ENCODE results near the gene NDFIP2. TPM values are rescaled to one million over a fixed set of nuclear protein-coding genes. Genes with fewer than 3 reads are reported as not detected.

Gene NDFIP2
- total and polyA plus RNA-seq, 5 donors from 2014 or later, result 2.9 to 5.4 (median 4.7) TPM

- no peak overlapping the region for H3K27ac ChIP-seq (ENCODE audit: insufficient read depth, low read length, poor library complexity, severe bottlenecking)
- ATAC-seq (ENCODE audit: low read depth in 2 of 2) (no peak), DNase-seq (no peak)
- no peaks in the 10 kb centered on the region for H3K27me3 ChIP-seq (ENCODE audit: control insufficient read depth, insufficient read depth, low read length)
- no peaks in the 10 kb centered on the region for H3K9me3 ChIP-seq (ENCODE audit: control insufficient read depth in 2 of 2, low read length in 2 of 2)
- H3K4me3 ChIP-seq (ENCODE audit: low read depth, low read length), result no peak overlapping the region
- Mint-ChIP-seq H3K27me3 (no peaks in the 10 kb centered on the region), H3K4me1 (peaks cover 2 to 19% (median 11%) of the 10 kb centered on the region in 4 donors), H3K36me3 (no peaks in the 10 kb centered on the region), H3K27ac (no peak overlapping the region), H3K4me3 (no peak overlapping the region), H3K9me3 (peaks cover 0 to 2% (median 0%) of the 10 kb centered on the region in 7 donors)
- no peaks in the 10 kb centered on the region for H3K4me1 ChIP-seq (ENCODE audit: control insufficient read depth, insufficient read depth, low read length, poor library complexity, severe bottlenecking)
- no peaks in the 10 kb centered on the region for H3K36me3 ChIP-seq (ENCODE audit: control insufficient read depth, insufficient read depth, low read length)
Observed at GRCh38 chr13:79459906-79460305, 21.0 kb upstream of the NDFIP2 start.

GRCh38 chr13:79462895-79463294 lies 18.1 kb upstream of the NDFIP2 start:
- no peaks in the 10 kb centered on the region for H3K36me3 Mint-ChIP-seq
- no peak overlapping the region for H3K27ac Mint-ChIP-seq
- Histone ChIP-seq H3K36me3 (ENCODE audit: control insufficient read depth, insufficient read depth, low read length) (no peaks in the 10 kb centered on the region), H3K9me3 (ENCODE audit: control insufficient read depth in 2 of 2, low read length in 2 of 2) (no peaks in the 10 kb centered on the region), H3K4me3 (ENCODE audit: low read depth, low read length) (no peak overlapping the region), H3K27me3 (ENCODE audit: control insufficient read depth, insufficient read depth, low read length) (no peaks in the 10 kb centered on the region), H3K4me1 (ENCODE audit: control insufficient read depth, insufficient read depth, low read length, poor library complexity, severe bottlenecking) (no peaks in the 10 kb centered on the region), H3K27ac (ENCODE audit: insufficient read depth, low read length, poor library complexity, severe bottlenecking) (no peak overlapping the region)
- H3K4me1 Mint-ChIP-seq, result peaks cover 0 to 8% (median 3%) of the 10 kb centered on the region in 4 donors
- H3K27me3 Mint-ChIP-seq, result no peaks in the 10 kb centered on the region
- H3K9me3 Mint-ChIP-seq, result peaks cover 0 to 2% (median 0%) of the 10 kb centered on the region in 7 donors
- DNase-seq (no peak), ATAC-seq (ENCODE audit: low read depth in 2 of 2) (no peak)
- H3K4me3 Mint-ChIP-seq, result no peak overlapping the region

GRCh38 chr13:79463604-79464003 lies 17.4 kb upstream of the NDFIP2 start:
- Histone ChIP-seq H3K4me1 (ENCODE audit: control insufficient read depth, insufficient read depth, low read length, poor library complexity, severe bottlenecking) (no peaks in the 10 kb centered on the region), H3K27ac (ENCODE audit: insufficient read depth, low read length, poor library complexity, severe bottlenecking) (no peak overlapping the region), H3K9me3 (ENCODE audit: control insufficient read depth in 2 of 2, low read length in 2 of 2) (no peaks in the 10 kb centered on the region), H3K27me3 (ENCODE audit: control insufficient read depth, insufficient read depth, low read length) (no peaks in the 10 kb centered on the region), H3K4me3 (ENCODE audit: low read depth, low read length) (no peak overlapping the region), H3K36me3 (ENCODE audit: control insufficient read depth, insufficient read depth, low read length) (no peaks in the 10 kb centered on the region)
- ATAC-seq (ENCODE audit: low read depth in 2 of 2) (no peak), DNase-seq (no peak)
- Mint-ChIP-seq H3K36me3 (no peaks in the 10 kb centered on the region), H3K27ac (no peak overlapping the region), H3K4me3 (no peak overlapping the region), H3K9me3 (peaks cover 0 to 2% (median 0%) of the 10 kb centered on the region in 7 donors), H3K4me1 (peaks cover 0 to 3% (median under 1%) of the 10 kb centered on the region in 4 donors), H3K27me3 (no peaks in the 10 kb centered on the region)

GRCh38 chr13:79466872-79467271 lies 14.1 kb upstream of the NDFIP2 start:
- no peaks in the 10 kb centered on the region for H3K36me3 Mint-ChIP-seq
- no peaks in the 10 kb centered on the region for H3K27me3 Mint-ChIP-seq
- H3K27me3 ChIP-seq (ENCODE audit: control insufficient read depth, insufficient read depth, low read length), result no peaks in the 10 kb centered on the region
- H3K4me3 Mint-ChIP-seq, result no peak overlapping the region
- peaks cover 0 to 3% (median 0%) of the 10 kb centered on the region in 4 donors for H3K4me1 Mint-ChIP-seq
- peaks cover 0 to 2% (median 0%) of the 10 kb centered on the region in 7 donors for H3K9me3 Mint-ChIP-seq
- ATAC-seq (ENCODE audit: low read depth in 2 of 2) (no peak), DNase-seq (no peak)
- no peaks in the 10 kb centered on the region for H3K36me3 ChIP-seq (ENCODE audit: control insufficient read depth, insufficient read depth, low read length)
- no peaks in the 10 kb centered on the region for H3K4me1 ChIP-seq (ENCODE audit: control insufficient read depth, insufficient read depth, low read length, poor library complexity, severe bottlenecking)
- H3K4me3 ChIP-seq (ENCODE audit: low read depth, low read length), result no peak overlapping the region
- no peak overlapping the region for H3K27ac Mint-ChIP-seq
- H3K27ac ChIP-seq (ENCODE audit: insufficient read depth, low read length, poor library complexity, severe bottlenecking), result no peak overlapping the region
- H3K9me3 ChIP-seq (ENCODE audit: control insufficient read depth in 2 of 2, low read length in 2 of 2), result no peaks in the 10 kb centered on the region

- ATAC-seq (ENCODE audit: low read depth in 2 of 2), result no peak
- peaks cover 0 to under 1% (median 0%) of the 10 kb centered on the region in 7 donors for H3K9me3 Mint-ChIP-seq
Observed at GRCh38 chr13:79468402-79468801, 12.6 kb upstream of the NDFIP2 start.

GRCh38 chr13:79468819-79469218 lies 12.1 kb upstream of the NDFIP2 start:
- no peak for DNase-seq
- H3K36me3 ChIP-seq (ENCODE audit: control insufficient read depth, insufficient read depth, low read length), result no peaks in the 10 kb centered on the region
- Mint-ChIP-seq H3K4me3 (no peak overlapping the region), H3K4me1 (peaks cover 0 to 3% (median 0%) of the 10 kb centered on the region in 4 donors), H3K27ac (no peak overlapping the region), H3K27me3 (no peaks in the 10 kb centered on the region), H3K9me3 (no peaks in the 10 kb centered on the region), H3K36me3 (no peaks in the 10 kb centered on the region)
- H3K27me3 ChIP-seq (ENCODE audit: control insufficient read depth, insufficient read depth, low read length), result no peaks in the 10 kb centered on the region
- H3K27ac ChIP-seq (ENCODE audit: insufficient read depth, low read length, poor library complexity, severe bottlenecking), result no peak overlapping the region
- no peaks in the 10 kb centered on the region for H3K9me3 ChIP-seq (ENCODE audit: control insufficient read depth in 2 of 2, low read length in 2 of 2)
- ATAC-seq (ENCODE audit: low read depth in 2 of 2), result no peak
- no peak overlapping the region for H3K4me3 ChIP-seq (ENCODE audit: low read depth, low read length)
- no peaks in the 10 kb centered on the region for H3K4me1 ChIP-seq (ENCODE audit: control insufficient read depth, insufficient read depth, low read length, poor library complexity, severe bottlenecking)

More at GRCh38 chr13:79468402-79468801, 12.6 kb upstream of the NDFIP2 start:
- H3K27me3 Mint-ChIP-seq, result no peaks in the 10 kb centered on the region
- Histone ChIP-seq H3K36me3 (ENCODE audit: control insufficient read depth, insufficient read depth, low read length) (no peaks in the 10 kb centered on the region), H3K9me3 (ENCODE audit: control insufficient read depth in 2 of 2, low read length in 2 of 2) (no peaks in the 10 kb centered on the region), H3K27me3 (ENCODE audit: control insufficient read depth, insufficient read depth, low read length) (no peaks in the 10 kb centered on the region), H3K27ac (ENCODE audit: insufficient read depth, low read length, poor library complexity, severe bottlenecking) (no peak overlapping the region), H3K4me1 (ENCODE audit: control insufficient read depth, insufficient read depth, low read length, poor library complexity, severe bottlenecking) (no peaks in the 10 kb centered on the region), H3K4me3 (ENCODE audit: low read depth, low read length) (no peak overlapping the region)
- peaks cover 0 to 3% (median 0%) of the 10 kb centered on the region in 4 donors for H3K4me1 Mint-ChIP-seq
- H3K36me3 Mint-ChIP-seq, result no peaks in the 10 kb centered on the region
- H3K27ac Mint-ChIP-seq, result no peak overlapping the region
- H3K4me3 Mint-ChIP-seq, result no peak overlapping the region
- no peak for DNase-seq

- Histone ChIP-seq H3K27me3 (ENCODE audit: control insufficient read depth, insufficient read depth, low read length) (no peaks in the 10 kb centered on the region), H3K9me3 (ENCODE audit: control insufficient read depth in 2 of 2, low read length in 2 of 2) (no peaks in the 10 kb centered on the region), H3K4me1 (ENCODE audit: control insufficient read depth, insufficient read depth, low read length, poor library complexity, severe bottlenecking) (no peaks in the 10 kb centered on the region), H3K36me3 (ENCODE audit: control insufficient read depth, insufficient read depth, low read length) (no peaks in the 10 kb centered on the region), H3K27ac (ENCODE audit: insufficient read depth, low read length, poor library complexity, severe bottlenecking) (no peak overlapping the region), H3K4me3 (ENCODE audit: low read depth, low read length) (no peak overlapping the region)
- peaks cover 0 to 4% (median 0%) of the 10 kb centered on the region in 7 donors for H3K9me3 Mint-ChIP-seq
- H3K27ac Mint-ChIP-seq, result no peak overlapping the region
- DNase-seq, result no peak
- H3K4me3 Mint-ChIP-seq, result no peak overlapping the region
- ATAC-seq (ENCODE audit: low read depth in 2 of 2), result no peak
- no peaks in the 10 kb centered on the region for H3K27me3 Mint-ChIP-seq
- no peaks in the 10 kb centered on the region for H3K36me3 Mint-ChIP-seq
- peaks cover 0 to 3% (median 0%) of the 10 kb centered on the region in 4 donors for H3K4me1 Mint-ChIP-seq
Observed at GRCh38 chr13:79469608-79470007, 11.3 kb upstream of the NDFIP2 start.

- Histone ChIP-seq H3K36me3 (ENCODE audit: control insufficient read depth, insufficient read depth, low read length) (no peaks in the 10 kb centered on the region), H3K27ac (ENCODE audit: insufficient read depth, low read length, poor library complexity, severe bottlenecking) (no peak overlapping the region), H3K4me1 (ENCODE audit: control insufficient read depth, insufficient read depth, low read length, poor library complexity, severe bottlenecking) (no peaks in the 10 kb centered on the region), H3K4me3 (ENCODE audit: low read depth, low read length) (no peak overlapping the region), H3K27me3 (ENCODE audit: control insufficient read depth, insufficient read depth, low read length) (no peaks in the 10 kb centered on the region), H3K9me3 (ENCODE audit: control insufficient read depth in 2 of 2, low read length in 2 of 2) (no peaks in the 10 kb centered on the region)
- Mint-ChIP-seq H3K9me3 (peaks cover 0 to 4% (median 0%) of the 10 kb centered on the region in 7 donors), H3K27me3 (no peaks in the 10 kb centered on the region), H3K27ac (no peak overlapping the region), H3K36me3 (no peaks in the 10 kb centered on the region), H3K4me1 (peaks cover 0 to 3% (median 0%) of the 10 kb centered on the region in 4 donors), H3K4me3 (no peak overlapping the region)
- no peak for ATAC-seq (ENCODE audit: low read depth in 2 of 2)
- DNase-seq, result no peak
Observed at GRCh38 chr13:79470666-79471065, 10.3 kb upstream of the NDFIP2 start.
